GM21619 (cell line): ENCODE data around the gene GOLGA8B.
"Not testable (repeated sequence)": the region's sequence is repeated elsewhere in the genome, so short reads cannot be mapped to it uniquely, and the experiment has no call there.

ENCODE experiments used
- ATAC-seq: cut with Tn5 transposase; IDR thresholded peaks from one replicate; pipeline ENCODE4 v1.9.1; 2021; ENCODE audit not compliant: unreplicated experiment

GOLGA8B gene

GRCh38 chr15:34564711-34565110, 18.7 kb downstream of the GOLGA8B start:
- ATAC-seq: not testable (repeated sequence)

GRCh38 chr15:34560814-34561213, 22.6 kb downstream of the GOLGA8B start:
- not testable (repeated sequence) for ATAC-seq

GRCh38 chr15:34559764-34560163, 23.7 kb downstream of the GOLGA8B start:
- ATAC-seq: not testable (repeated sequence)

GRCh38 chr15:34555162-34555561, 28.3 kb downstream of the GOLGA8B start:
- ATAC-seq: not testable (repeated sequence)

GRCh38 chr15:34554716-34555115, 28.7 kb downstream of the GOLGA8B start:
- ATAC-seq: not testable (repeated sequence)

GRCh38 chr15:34554126-34554525, 29.3 kb downstream of the GOLGA8B start:
- ATAC-seq: not testable (repeated sequence)

- not testable (repeated sequence) for ATAC-seq
These were observed 33.3 kb downstream of the GOLGA8B start for GRCh38 chr15:34550129-34550528.

GRCh38 chr15:34549381-34549809, 34.1 kb downstream of the GOLGA8B start:
- peak; percentile 55 for ATAC-seq

- ATAC-seq: not testable (repeated sequence)
These were observed 39.4 kb downstream of the GOLGA8B start for GRCh38 chr15:34543860-34544649.

- ATAC-seq: not testable (repeated sequence)
These were observed 47.6 kb downstream of the GOLGA8B start for GRCh38 chr15:34535857-34536256.
